Stomach (tissue), 9 donors: ENCODE results near the gene CXADR. TPM values are rescaled to one million over a fixed set of nuclear protein-coding genes. Genes with fewer than 3 reads are reported as not detected.

Experiments used
- DNase-seq, 2 donors: peaks; one replicate each; pipeline versions ENCODE4 v3.0.0 to v3.0.0-alpha.2; 2013 to 2019
- H3K27ac ChIP-seq, 5 donors: fragments of 200-600 bp in 4 of 5; sonication (generic) in 4 of 5; one replicate each; pipeline ENCODE4 v1.5.1; 2013 to 2019; ENCODE audit warnings: mild to moderate bottlenecking in 1 of 5, moderate library complexity in 1 of 5
- H3K27me3 ChIP-seq, 3 donors: fragments of 200-600 bp; sonication (generic); one replicate each; pipeline ENCODE4 v1.5.1; 2017 to 2019; ENCODE audit warnings: mixed run types in 1 of 3
- H3K36me3 ChIP-seq, 4 donors: fragments of 200-600 bp; sonication (generic); 1 replicate in 3 of 4; 2 replicates in 1 of 4; pipeline ENCODE4 v1.5.1; 2016 to 2019
- H3K4me1 ChIP-seq, 4 donors: fragments of 200-600 bp; sonication (generic); one replicate each; pipeline ENCODE4 v1.5.1; 2016 to 2019
- H3K4me3 ChIP-seq, 4 donors: fragments of 200-600 bp; sonication (generic) in 3 of 4; one replicate each; pipeline ENCODE4 v1.5.1; 2016 to 2019; ENCODE audit warnings: mild to moderate bottlenecking in 1 of 4
- H3K9me3 ChIP-seq, 4 donors: fragments of 200-600 bp; sonication (generic); one replicate each; pipeline ENCODE4 v1.5.1; 2016 to 2019
- EP300 ChIP-seq: sonication (generic); formaldehyde crosslinking; IDR thresholded peaks from one replicate; pipeline ENCODE4 v1.6.1; 2017; ENCODE audit warnings: antibody characterized with exemption
- POLR2A ChIP-seq, 4 donors: fragments of 450-650 bp; IDR thresholded peaks; one replicate each; pipeline ENCODE4 v1.6.1; 2016; ENCODE audit warnings: antibody characterized with exemption in 4 of 4, control low read depth in 2 of 4, mild to moderate bottlenecking in 1 of 4, moderate library complexity in 1 of 4
- POLR2AphosphoS5 ChIP-seq, 3 donors: sonication (generic); formaldehyde crosslinking; IDR thresholded peaks; one replicate each; pipeline ENCODE4 v1.6.1; 2016; ENCODE audit warnings: antibody characterized with exemption in 3 of 3
- WGBS, 5 donors: extraction: QIAGEN DNeasy Blood & Tissue Kit in 3 of 5; methylation state at CpG; one replicate each; pipeline versions ENCODE4 v1.1.5 to v1.1.7; 2013 to 2018; 5-methylcytosine and 5-hydroxymethylcytosine counted together
- intact Hi-C: fragments of 100-400 bp; cut with DNase I; formaldehyde crosslinking; loops from one replicate; pipeline ENCODE4 v1.15.1; 2023; ENCODE audit warnings: low total_unique reads
- polyA plus RNA-seq, 3 donors: library from polyadenylated mRNA; stranded (reverse); fragments of 200-250 nt; gene quantifications; one replicate each; pipeline ENCODE4 v1.2.3, GENCODE V29; 2013
- total RNA-seq, 5 donors: library from RNA; depleted of rRNA; stranded (reverse); fragments of >200 nt; gene quantifications; one replicate each; pipeline versions ENCODE4 v1.1.0 to v1.2.3, GENCODE V29; 2014 to 2016
- TF ChIP-seq, protein P1 (sequence below), 7 experiments: fragments of 450-650 bp in 4 of 7; fragments of 200-600 bp in 3 of 7; sonication (generic) in 3 of 7; IDR thresholded peaks; one replicate each; pipeline ENCODE4 v1.5.1; 2016 to 2019; ENCODE audit warnings: antibody characterized with exemption in 7 of 7, control low read depth in 2 of 7, mild to moderate bottlenecking in 1 of 7
- donor health status: healthy with polysubstance abuse.
- donor health status: Bipolar disorder and iron deficiency.
- donor health status: healthy.

CXADR gene
- total and polyA plus RNA-seq, 8 donors = 2.3 to 174 (median 23.7) TPM

GRCh38 chr21:17532292-17532691, 19.4 kb downstream of the CXADR start:
- H3K36me3 ChIP-seq = no peaks in the 10 kb centered on the region
- no peak overlapping the region for H3K4me3 ChIP-seq
- no peaks in the 10 kb centered on the region for H3K27me3 ChIP-seq
- intact Hi-C loops = no loop called here
- WGBS, 5 donors = 42 to 62% (median 58%) methylated on average over 3 of the region's 3 CpGs
- H3K27ac ChIP-seq = no peak overlapping the region
- no peak for DNase-seq
- H3K9me3 ChIP-seq = no peaks in the 10 kb centered on the region
- H3K4me1 ChIP-seq = peaks cover 15 to 33% (median 29%) of the 10 kb centered on the region in 4 donors
- TF ChIP-seq POLR2AphosphoS5 (IDR thresholded peaks at IDR 0.05) (no peak), EP300 (no peak), POLR2A (IDR thresholded peaks at IDR 0.05) (no peak)
- TF ChIP-seq, protein P1, sequence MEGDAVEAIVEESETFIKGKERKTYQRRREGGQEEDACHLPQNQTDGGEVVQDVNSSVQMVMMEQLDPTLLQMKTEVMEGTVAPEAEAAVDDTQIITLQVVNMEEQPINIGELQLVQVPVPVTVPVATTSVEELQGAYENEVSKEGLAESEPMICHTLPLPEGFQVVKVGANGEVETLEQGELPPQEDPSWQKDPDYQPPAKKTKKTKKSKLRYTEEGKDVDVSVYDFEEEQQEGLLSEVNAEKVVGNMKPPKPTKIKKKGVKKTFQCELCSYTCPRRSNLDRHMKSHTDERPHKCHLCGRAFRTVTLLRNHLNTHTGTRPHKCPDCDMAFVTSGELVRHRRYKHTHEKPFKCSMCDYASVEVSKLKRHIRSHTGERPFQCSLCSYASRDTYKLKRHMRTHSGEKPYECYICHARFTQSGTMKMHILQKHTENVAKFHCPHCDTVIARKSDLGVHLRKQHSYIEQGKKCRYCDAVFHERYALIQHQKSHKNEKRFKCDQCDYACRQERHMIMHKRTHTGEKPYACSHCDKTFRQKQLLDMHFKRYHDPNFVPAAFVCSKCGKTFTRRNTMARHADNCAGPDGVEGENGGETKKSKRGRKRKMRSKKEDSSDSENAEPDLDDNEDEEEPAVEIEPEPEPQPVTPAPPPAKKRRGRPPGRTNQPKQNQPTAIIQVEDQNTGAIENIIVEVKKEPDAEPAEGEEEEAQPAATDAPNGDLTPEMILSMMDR (IDR thresholded peaks at IDR 0.05) = no peak

GRCh38 chr21:17536381-17536780, 23.5 kb downstream of the CXADR start:
- H3K4me3 ChIP-seq = no peak overlapping the region
- H3K36me3 ChIP-seq = no peaks in the 10 kb centered on the region
- H3K27me3 ChIP-seq = no peaks in the 10 kb centered on the region
- peaks cover 15 to 66% (median 51%) of the 10 kb centered on the region in 4 donors for H3K4me1 ChIP-seq
- 38 to 61% (median 46%) methylated on average over 3 of the region's 3 CpGs for WGBS, 5 donors
- intact Hi-C loops = no loop called here
- H3K9me3 ChIP-seq = no peaks in the 10 kb centered on the region
- DNase-seq = peak in 1 of 2 donors; percentile 29
- H3K27ac ChIP-seq = peak overlapping the region in 3 of 5 donors; percentile 1 to 43 (median 23)
- TF ChIP-seq POLR2A (IDR thresholded peaks at IDR 0.05) = no peak
- TF ChIP-seq EP300 = no peak
- TF ChIP-seq POLR2AphosphoS5 (IDR thresholded peaks at IDR 0.05) = no peak
- TF ChIP-seq, protein P1 (IDR thresholded peaks at IDR 0.05) = no peak

DNA sequence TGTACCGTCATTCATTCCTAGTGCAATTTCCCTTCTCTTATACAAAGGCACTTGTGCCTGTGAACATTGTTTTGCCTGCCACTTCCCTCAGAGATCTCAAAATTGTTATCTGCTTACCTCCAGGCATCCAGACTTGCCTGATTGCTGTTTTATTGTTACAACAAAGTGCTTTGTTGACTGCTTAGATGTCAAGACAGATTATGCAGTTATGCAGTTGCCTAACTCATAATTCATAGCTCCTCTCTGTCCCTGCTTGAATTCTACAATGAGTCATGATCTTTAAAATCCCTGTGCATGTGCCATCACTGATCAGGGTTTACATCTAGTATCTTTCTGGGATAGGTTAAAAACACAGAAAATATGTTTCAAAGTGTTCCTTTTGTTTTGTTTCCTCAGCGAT, 24.5 kb downstream of the CXADR start:
- no peaks in the 10 kb centered on the region for H3K9me3 ChIP-seq
- 24 to 34% (median 32%) methylated on average over 2 of the region's 2 CpGs for WGBS, 5 donors
- no peak overlapping the region for H3K4me3 ChIP-seq
- H3K4me1 ChIP-seq = peaks cover 15 to 75% (median 53%) of the 10 kb centered on the region in 4 donors
- no peak for TF ChIP-seq POLR2A (IDR thresholded peaks at IDR 0.05)
- no peak for TF ChIP-seq EP300
- TF ChIP-seq POLR2AphosphoS5 (IDR thresholded peaks at IDR 0.05) = no peak
- TF ChIP-seq, protein P1 (IDR thresholded peaks at IDR 0.05) = no peak
- no peaks in the 10 kb centered on the region for H3K36me3 ChIP-seq
- H3K27me3 ChIP-seq = no peaks in the 10 kb centered on the region
- intact Hi-C loops = no loop called here
- no peak for DNase-seq
- peak overlapping the region in 1 of 5 donors; percentile 1 for H3K27ac ChIP-seq

DNA sequence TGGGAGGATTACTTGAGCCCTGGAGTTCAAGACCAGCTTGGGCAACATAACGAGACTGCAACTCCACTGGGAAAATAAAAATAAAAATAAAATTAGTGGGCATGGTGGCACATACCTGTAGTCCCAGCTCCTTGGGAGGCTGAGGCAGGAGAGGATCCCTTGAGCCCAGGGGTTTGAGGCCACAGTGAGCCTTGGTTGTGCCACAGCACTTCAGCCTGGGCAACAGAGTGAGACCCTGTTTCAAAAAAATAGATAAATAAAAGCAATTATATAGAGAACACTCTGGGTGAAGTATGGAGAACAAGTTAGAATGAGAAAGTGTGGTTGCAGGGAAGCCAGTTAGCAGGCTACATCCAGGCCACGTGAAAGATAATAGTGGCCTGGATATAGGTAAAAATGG, 25.7 kb downstream of the CXADR start:
- Histone ChIP-seq H3K4me3 (no peak overlapping the region), H3K27me3 (no peaks in the 10 kb centered on the region), H3K9me3 (no peaks in the 10 kb centered on the region), H3K4me1 (peaks cover 15 to 86% (median 60%) of the 10 kb centered on the region in 4 donors), H3K36me3 (no peaks in the 10 kb centered on the region), H3K27ac (no peak overlapping the region)
- TF ChIP-seq EP300 (no peak), POLR2AphosphoS5 (IDR thresholded peaks at IDR 0.05) (no peak), POLR2A (IDR thresholded peaks at IDR 0.05) (no peak)
- TF ChIP-seq, protein P1 (IDR thresholded peaks at IDR 0.05) = no peak
- no peak for DNase-seq
- 51 to 82% (median 66%) methylated on average over 2 of the region's 2 CpGs for WGBS, 5 donors
- intact Hi-C loops = no loop called here
